Renal cortical epithelial cell (primary cell): Measurements from ENCODE around the gene FAM83G. TPM values are rescaled to one million over a fixed set of nuclear protein-coding genes. Genes with fewer than 3 reads are reported as not detected.

Experiments
- DNase-seq: peaks from one replicate; pipeline ENCODE4 v3.0.0-alpha.2; 2011; ENCODE audit warnings: low read depth
- total RNA-seq: library from RNA; depleted of rRNA; stranded (reverse); fragments of >200 nt; gene quantifications from 2 replicates; pipeline ENCODE4 v1.2.3, GENCODE V29; 2014

The FAM83G gene
- total RNA-seq, 1 donor from 2014 or later, result 17.9 TPM

DNA sequence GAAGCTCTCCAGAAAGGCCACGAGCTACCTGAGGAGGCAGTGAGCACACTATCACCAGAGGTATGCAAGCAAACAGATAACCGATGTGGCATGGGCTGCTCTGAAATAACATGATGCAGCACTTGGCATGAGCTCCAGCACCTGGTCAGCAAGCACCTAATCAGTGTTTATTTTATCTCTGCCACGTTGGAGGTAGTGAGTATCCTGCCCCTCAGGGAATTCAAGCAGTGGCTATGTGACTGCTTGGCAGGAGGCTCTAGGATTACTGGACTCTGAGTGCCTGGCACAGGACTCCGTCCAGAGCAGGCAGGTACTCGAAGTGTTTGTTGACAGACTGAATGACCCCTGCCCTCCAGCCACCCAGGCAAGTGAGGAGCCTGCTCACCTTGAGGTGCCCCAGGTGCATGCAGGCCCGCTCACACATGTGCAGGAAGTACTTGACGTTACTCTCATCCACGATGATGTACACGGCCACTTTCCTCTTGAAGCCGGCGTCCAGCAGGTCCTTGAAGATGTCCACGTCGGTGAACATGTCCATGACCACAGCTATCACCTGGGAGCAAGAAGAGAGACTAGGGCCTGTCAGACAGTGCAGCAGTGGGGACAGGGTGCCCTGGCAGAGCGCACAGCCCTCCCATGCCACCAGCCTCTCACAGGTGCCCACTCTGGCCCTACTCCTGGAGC is 16.6 kb downstream of the FAM83G start:
- DNase-seq, result no peak

DNA sequence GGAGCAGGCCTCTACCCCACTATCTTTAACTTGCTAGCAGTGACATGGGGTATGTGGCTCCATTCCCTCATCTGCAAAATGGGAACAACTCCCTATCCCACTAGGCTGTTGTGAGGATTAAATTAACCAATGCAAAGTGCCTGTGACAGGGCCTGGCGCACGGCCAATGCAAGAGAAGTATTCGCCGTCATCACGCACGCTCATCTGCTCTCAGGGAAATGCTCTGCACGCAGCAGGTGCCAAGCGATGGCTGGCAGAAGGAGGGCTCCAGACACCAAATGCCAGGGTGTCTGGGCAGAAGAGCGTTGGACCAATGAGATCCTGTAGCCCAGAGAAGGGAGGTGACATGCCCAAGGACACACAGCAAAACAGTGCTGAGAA is 17.3 kb downstream of the FAM83G start:
- no peak for DNase-seq

DNA sequence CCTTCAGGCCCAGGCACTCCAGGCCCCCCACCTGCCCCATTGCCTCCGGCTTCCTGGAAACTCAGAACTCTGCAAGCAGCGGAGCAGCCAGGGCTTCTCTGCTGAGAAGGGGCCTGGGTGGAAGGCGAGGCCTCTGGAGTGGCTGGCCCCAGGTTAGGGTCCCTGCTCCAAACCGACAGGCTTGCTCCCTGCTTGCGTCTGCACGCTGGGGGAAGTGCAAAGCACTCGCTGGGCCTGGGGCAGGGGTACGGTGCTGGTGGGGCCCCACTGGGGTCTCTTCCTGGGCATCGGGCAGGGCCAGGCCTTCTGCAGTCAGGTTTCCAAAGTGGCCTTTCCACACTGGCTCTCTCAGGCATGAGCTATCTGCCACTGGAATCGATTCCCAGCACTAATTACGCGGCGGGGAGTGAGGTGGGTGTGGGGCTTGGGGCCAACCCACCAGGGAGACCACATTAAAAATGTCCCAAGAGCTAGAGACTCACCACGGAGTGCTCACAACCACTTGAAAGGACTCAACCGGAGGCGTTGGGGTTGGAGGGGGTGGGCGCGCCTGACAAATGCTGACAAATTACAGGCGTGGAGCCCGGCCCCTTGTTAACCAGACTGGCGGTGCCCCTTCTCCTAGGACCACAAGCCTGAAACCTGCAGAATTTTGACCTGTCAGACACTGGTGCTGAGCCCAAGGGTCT is 17.9 kb downstream of the FAM83G start:
- DNase-seq, result no peak

DNA sequence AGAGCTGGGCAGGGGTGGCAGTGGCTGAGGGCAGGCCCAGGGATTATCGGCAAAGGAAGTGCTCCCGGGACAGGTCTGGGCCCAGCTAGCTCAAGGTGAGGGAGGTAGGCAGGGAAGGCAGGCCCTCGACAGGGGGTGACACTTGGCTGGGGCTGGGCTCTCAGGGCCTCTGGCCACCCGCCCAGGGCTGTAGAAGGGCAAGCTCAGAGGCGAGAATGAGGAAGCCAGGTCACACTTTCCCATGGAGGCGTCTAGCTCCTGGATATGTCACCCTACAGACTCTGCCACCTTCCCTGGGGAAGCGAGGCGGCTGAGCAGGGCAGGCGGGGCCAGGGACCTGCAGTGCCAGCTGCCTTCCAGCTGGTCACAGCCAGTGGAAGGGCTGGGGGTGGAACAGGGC is 19.1 kb downstream of the FAM83G start:
- DNase-seq, result no peak

DNA sequence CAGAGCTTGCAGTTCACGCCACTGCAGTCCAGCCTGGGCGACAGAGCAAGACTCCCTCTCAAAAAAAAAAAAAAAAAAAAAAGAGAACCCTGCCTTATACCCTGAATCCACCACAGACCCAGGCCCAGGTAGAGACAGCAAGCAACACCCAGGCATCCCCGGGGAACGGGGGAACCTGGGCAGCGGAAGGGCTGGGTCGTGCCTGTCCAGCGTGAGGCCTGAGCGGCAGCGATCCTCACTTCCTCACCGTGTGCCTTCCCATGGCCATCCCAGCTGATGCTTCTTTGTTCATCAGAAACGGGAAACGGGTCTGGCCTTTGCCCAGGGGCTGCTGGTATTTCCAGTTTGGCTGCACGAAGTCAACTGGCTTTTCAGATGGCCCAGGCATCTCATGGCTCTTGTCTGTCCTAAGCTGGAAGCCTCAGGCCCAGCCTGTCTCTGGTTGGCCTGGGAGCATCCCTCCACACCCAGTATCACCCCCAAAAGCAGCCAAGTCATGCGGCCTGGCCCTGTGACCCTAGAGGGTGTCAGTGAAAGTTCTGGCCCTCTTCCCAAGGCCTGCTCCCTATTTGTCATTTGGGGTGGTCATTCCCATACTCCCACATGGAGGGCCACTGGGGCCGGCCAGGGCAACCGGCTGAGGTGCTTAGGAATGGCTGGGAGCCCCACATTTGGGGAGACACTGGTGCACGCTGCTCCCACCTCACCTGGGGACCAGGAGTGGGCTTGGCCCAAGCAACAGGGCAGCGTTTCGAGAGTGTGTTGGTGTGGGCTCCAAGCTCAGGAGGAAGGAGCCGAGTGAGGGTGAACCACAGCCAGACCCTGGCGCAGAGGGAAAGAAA is 20.1 kb downstream of the FAM83G start:
- DNase-seq, result no peak

DNA sequence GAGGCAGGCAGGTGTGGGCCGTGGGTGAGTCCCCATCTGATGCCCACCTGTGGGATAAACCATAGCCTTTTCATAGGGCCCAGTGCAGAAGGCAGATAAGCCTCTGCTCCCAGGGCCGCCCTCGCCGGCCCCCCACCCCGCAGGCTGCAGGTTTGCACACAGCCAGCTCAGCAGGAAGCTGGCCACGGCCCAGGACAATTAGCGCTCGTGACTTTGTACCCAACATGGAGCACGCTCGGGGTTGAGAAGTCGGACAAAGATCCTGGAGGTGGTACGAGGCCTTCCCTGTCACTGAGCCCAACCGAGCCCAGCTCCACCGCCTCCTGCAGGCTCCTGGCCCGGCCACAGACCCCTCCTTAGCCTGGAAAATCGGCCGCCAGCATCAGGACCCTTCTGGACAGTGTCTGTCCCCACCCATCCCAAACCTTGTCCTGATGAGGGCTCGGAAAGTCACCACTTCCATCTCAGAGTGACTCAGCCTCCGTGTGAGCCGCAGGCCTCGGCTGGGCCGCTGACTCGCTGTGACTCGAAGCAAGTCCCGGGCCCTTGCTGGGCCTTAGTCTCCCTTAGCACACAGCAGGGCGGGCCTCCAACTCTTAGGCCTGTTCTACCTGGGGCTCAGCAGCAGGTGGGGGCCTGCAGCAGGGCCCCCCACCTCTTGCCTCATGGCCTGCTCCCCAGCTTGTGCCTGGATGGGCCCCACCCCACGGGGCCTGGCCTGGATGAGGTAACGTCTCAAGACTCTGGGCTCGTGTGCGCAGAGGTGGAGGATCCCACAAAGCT is 22.7 kb downstream of the FAM83G start:
- peak; percentile 48 for DNase-seq

DNA sequence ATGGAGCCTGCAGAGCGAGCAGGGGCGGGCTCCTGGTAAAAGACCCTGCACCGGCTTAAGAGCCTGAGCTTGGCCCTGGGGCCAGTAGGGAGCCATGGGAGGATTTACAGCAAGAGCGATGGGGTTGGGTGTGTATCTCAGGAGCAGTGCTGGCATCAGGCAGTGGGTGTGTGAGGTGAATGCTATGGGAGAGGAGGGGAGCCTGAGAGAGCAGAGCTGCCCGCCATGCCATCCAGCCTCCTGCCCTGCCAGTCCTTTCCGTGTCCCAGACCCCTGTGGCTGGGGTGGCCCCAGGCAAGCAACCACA is 23.3 kb downstream of the FAM83G start:
- DNase-seq, result no peak

DNA sequence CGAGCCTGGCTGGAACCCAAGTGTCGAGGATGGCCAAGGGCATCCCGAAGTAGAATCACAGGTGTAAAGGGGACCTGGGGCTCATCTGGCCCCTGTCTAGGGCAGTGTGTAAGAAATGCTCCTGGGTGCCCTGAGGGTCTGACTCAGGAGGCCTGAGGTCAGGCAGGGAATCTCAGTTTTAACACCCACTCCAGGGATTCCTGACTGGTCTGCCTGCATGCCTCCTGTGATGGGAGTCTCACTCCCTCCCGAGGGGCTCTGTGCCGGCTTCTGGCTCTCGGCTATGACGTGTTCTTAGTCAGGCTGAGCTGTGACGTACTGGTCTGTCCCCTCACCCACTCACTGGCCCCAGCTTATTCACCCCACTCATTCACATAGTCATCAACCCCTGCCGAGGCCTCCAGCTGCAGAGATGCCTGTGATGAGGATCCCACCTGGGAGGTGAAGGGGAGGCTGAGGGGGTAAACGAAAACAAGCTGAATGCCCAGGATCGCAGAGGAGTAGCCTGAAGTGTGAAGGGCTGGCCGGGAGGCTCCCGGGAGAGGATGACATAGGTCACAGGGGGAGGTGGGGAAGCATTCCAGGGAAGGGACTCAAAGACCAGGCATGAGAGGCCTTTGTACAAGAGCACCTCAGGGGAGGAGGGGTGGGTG is 23.8 kb downstream of the FAM83G start:
- DNase-seq, result no peak

DNA sequence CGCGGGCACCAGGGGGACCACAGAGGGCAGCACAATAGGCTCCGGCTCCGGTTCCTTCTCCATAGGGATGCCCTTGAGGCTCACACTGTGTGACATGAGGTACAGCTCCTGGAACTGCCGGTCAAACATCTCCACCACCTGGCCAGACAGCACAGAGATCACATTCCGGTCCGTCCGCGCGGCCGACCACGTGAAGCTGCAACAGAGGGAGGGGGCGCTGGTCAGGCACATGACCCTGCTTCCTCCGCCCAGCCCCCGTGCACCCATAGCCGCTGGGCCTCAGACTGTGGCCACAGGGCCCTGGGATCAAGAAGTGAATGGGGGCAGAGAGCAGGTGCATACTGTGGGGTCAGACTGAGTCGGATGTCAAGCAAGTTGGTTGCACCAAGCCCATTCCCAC is 25.9 kb downstream of the FAM83G start:
- no peak for DNase-seq

DNA sequence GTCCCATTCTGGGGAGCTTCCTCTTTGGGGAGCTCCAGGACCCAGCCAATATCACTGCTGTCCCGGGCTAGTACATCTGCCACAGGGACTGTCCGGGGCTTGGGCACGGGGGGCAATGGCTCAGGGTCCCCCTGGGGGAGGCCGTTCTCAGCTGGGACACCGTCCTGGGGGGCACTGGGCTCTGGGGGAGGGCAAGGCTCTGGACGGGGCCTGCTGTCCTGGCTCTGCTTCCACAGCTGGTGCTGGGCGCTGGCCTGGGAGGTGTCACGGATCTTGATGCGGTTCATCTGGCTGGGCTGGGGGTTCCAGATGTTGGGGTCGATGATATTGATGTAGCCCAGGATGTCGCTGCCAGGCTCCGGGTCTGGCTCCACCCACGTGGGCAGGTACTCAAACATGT is 26.5 kb downstream of the FAM83G start:
- no peak for DNase-seq

DNA sequence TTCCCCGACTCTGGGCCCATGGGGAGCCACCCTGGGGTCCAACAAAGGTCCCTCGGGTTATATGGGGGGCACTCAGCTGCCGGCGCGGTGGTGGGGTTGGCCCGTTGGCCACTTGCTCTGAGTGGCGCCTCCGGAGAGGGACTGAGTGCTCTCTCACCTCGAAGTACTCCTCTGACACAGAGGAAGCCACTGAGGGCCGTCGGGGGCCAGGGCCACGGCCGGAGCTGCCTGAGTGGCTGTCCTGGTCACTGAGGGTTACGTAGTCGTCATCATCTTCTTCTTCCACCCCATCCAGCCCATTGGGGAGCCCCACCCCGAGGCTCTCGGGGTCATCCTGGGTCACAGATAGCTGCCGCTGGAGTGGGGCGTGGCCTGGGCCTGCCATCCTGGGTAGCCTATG is 26.9 kb downstream of the FAM83G start:
- DNase-seq, result no peak

DNA sequence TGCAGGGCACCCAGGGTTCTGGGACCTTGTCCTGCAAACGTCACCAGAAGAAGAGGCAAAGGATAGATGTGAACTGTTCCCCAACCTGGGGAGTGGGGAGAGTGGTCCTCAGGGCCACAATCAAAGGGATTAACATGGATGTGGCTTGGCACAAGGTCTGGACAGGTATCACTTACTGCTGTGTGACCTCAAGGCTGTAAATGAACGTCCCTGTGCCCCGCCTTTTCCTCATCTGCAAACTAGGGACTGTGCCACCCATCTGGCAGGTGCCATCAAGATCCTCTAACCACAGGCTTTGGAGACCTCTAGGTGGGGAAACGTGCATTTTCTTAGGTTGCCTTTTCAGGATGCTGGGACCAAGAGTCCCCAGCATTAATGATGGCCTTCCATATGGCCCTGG is 27.5 kb downstream of the FAM83G start:
- DNase-seq, result no peak

DNA sequence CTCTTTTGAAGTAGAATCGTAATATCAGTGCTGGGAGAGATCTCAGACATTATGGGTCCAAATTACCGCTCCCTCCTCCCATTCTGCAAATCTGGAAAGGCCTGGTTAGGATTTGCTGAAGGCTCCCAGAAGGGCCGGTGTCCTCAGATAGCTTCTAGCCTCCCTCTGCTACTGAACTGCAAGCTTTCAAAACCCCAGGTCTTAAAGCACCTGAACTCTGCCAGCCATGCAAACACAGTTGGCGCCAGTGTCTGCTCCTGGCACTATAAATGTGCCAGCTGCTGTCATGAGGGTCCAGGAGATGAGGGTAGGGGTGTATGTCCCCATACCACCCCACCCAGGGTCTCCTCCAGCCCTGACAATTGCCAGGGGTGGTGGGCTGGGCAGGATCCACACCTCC is 28.4 kb downstream of the FAM83G start:
- no peak for DNase-seq

DNA sequence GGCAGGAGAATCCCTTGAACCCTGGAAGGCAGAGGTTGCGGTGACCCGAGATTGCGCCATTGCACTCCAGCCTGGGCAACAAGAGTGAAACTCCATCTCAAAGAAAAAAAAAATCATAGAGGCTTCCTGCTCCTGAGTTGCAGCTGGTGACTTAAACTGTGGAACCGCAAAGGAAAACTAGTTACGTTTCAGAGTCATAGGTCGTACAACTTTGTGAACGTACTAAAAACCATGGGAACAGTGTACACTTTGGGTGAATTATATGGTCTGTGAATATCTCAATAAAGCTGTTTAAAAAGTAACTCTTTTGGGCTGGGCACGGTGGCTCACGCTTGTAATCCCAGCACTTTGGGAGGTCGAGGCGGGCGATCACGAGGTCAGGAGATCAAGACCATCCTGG is 29.0 kb downstream of the FAM83G start:
- DNase-seq, result no peak

DNA sequence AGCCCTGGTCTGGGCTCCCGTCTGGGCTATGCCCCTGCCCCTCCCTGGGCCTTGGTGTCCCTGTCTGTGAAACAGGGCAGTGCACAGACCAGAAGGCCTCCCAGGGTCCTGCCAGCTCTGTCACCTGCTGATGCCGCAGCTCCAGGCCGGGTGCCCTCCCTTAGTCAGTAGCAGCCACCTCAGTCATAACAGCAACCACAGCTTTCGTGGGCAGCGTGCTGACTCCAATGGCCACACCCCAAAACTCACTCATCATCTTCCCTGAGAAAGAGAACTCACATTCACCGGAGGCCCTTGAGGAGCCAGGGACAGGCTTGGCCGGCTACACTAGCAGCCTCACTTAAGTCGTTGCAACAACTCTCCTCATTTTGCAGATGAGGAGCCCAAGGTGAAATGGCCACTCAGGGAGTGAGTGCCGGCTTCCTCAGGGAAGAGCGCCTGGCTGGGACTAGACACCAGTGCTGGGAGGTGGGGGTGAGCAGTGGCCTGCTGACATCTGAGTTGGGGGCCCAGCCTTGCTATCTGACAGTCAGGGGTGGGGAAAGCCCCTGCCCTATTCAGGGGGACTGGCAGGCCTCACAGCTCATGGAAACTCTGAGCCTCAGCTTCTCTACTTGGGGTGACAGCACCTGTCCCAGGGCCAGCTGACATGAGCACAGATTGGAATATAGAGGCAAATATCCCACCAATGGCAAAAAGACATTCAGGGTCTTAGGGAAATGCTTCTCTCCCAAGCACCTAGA is 30.0 kb downstream of the FAM83G start:
- DNase-seq, result no peak

DNA sequence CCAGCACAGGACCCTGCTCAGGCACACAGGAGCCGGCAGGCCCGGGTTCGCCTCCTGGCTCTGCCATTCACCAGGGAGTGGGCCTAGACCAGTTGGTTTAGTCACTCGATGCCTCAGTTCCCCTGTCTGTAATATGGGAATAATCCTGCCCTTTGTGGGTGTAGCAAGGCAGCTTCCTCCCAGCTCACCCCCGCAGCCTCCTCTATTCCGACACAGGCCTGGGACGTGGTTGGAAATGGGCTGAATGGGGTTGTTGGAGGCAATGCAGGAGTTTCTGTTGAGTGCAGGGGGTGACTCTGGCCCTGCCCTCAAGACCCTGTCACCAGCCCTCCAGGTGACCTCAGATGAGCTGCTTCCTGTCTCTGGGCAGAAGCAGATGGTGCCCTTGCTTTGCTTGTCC is 32.8 kb downstream of the FAM83G start:
- no peak for DNase-seq

DNA sequence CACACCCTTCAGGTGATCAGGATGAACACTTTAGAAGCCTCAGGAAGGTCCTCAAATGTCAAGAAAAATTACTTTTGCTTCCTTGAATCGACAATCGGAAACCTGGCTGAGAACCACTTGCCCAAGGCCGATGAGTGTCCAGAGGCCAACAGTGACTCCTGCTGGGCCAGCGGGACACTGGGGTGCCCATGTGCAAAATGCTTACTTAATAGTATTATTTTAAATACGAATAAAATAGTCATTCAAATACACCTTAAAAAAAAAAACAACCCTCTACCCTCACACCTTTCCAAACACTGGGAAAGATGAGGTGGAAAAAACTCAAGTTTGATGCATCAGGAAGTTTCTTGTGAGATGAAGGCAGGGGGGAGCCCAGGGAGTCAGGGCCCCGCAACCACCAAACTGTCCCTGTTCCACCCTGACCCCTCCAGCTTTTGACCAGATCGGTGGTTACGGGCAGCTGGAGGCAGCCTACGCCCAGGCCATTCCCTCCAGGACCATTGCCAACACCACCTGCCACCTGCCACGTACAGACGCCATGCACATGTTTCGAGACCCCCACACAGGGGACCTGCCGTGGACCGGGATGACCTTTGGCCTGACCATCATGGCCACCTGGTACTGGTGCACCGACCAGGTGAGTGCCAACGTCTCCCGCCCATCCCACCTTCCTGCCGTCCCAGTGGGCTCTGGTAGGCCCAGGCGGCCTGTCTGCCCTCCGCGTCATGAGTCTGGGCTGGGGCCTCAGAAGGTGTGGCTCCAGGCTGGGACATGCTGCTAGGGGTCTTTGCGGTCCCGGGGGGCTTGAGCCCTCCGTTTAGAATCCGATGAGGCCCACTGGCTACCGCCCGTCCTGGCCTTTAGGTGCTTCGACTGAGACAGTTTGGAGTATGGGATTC is 33.7 kb downstream of the FAM83G start:
- DNase-seq, result no peak

DNA sequence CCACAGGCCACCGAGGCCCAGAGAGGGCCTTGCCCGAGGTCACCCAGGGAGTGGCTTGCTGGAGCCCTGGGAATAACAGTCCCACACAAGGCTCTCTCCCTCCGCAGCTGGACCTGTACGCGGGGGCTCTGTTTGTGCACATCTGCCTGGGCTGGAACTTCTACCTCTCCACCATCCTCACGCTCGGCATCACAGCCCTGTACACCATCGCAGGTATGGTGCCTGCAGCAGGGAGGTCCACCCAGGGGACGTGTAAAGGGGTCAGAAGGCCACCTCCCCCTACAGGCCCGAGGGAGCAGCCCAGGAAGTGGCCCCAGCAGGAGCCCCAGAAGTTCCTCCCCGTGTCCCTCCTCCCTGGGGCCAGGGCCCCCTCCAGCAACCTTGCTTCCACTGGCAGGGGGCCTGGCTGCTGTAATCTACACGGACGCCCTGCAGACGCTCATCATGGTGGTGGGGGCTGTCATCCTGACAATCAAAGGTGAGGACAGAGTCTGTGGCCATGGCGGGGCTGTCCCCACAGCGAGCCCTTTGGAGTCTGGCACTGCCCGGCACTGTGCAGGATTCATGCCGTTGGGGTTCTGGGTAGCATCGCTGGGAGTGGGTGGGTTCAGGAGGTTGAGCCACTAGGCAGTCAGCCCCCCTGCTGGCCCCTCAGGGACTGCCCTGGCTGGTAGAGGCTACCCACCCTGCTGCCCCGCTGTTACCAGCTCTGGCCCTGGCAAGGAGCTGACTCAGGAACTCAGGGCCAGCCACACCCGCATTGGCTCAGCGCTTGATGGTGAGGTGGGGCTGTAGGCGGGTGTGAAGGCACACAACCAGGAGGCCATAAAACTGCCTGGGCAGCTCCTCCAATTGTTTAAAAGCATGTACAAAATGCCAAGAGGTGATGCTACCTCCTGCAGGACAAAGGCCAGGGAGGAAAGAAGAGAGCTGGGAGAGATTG is 35.3 kb downstream of the FAM83G start:
- DNase-seq, result peak; percentile 58

DNA sequence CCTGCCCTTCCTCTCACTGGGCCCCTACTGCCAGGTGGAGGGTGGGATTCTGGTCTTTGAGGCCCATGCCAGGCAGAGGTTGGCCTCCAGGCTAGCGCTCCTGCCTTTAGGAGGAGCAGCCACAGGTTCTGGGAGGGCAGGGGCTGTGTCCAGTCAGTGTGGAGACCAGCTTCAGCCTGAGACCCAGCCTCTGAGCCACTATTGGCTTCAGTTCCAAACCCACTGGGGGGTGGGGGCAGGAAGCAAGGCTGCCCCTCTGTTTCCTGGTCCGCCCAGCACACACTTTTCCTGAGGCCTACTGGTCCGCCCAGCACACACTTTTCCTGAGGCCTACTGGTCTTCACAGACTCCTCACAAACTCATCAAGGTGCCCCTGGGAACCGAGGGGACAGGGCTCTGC is 36.2 kb downstream of the FAM83G start:
- DNase-seq, result no peak
